ENCODE results near the gene ULK4.

DNA sequence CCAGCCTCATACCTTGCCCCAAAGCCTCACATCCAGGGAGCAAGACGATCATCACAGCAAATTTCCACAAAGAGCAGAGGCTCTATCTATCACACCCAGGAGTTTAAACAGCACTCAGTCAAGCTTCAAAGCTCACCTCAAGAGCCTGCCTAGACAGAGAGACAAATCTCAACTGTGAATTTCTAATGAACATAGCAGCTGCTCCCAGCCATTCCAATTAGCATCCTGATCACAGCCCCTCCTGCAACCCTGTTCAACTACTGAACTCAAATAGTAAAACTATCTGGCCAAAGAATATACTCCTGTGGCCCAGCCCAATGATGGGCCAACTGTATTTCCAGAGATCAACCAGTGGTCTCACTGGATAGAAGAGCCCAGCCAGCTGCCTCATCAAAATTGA, 492.8 kb downstream of the ULK4 start:
- TF ChIP-seq, protein P1, sequence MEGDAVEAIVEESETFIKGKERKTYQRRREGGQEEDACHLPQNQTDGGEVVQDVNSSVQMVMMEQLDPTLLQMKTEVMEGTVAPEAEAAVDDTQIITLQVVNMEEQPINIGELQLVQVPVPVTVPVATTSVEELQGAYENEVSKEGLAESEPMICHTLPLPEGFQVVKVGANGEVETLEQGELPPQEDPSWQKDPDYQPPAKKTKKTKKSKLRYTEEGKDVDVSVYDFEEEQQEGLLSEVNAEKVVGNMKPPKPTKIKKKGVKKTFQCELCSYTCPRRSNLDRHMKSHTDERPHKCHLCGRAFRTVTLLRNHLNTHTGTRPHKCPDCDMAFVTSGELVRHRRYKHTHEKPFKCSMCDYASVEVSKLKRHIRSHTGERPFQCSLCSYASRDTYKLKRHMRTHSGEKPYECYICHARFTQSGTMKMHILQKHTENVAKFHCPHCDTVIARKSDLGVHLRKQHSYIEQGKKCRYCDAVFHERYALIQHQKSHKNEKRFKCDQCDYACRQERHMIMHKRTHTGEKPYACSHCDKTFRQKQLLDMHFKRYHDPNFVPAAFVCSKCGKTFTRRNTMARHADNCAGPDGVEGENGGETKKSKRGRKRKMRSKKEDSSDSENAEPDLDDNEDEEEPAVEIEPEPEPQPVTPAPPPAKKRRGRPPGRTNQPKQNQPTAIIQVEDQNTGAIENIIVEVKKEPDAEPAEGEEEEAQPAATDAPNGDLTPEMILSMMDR (IDR thresholded peaks at IDR 0.05), result no peak
- TF ChIP-seq POLR2AphosphoS5 (IDR thresholded peaks at IDR 0.05; ENCODE audit: low read depth, low read length) (no peak), EP300 (IDR thresholded peaks at IDR 0.05; ENCODE audit: borderline replicate concordance in 1 of 2, low read depth in 1 of 2, low read length in 1 of 2) (no peak), SMC3 (IDR thresholded peaks at IDR 0.05; ENCODE audit: low read depth, low read length) (no peak), EZH2phosphoT487 (IDR thresholded peaks at IDR 0.05; ENCODE audit: borderline replicate concordance, low read depth) (no peak)
- TF ChIP-seq, protein P2, sequence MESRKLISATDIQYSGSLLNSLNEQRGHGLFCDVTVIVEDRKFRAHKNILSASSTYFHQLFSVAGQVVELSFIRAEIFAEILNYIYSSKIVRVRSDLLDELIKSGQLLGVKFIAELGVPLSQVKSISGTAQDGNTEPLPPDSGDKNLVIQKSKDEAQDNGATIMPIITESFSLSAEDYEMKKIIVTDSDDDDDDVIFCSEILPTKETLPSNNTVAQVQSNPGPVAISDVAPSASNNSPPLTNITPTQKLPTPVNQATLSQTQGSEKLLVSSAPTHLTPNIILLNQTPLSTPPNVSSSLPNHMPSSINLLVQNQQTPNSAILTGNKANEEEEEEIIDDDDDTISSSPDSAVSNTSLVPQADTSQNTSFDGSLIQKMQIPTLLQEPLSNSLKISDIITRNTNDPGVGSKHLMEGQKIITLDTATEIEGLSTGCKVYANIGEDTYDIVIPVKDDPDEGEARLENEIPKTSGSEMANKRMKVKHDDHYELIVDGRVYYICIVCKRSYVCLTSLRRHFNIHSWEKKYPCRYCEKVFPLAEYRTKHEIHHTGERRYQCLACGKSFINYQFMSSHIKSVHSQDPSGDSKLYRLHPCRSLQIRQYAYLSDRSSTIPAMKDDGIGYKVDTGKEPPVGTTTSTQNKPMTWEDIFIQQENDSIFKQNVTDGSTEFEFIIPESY (IDR thresholded peaks at IDR 0.05; ENCODE audit: borderline replicate concordance, low read depth), result no peak
- TF ChIP-seq, protein P3, sequence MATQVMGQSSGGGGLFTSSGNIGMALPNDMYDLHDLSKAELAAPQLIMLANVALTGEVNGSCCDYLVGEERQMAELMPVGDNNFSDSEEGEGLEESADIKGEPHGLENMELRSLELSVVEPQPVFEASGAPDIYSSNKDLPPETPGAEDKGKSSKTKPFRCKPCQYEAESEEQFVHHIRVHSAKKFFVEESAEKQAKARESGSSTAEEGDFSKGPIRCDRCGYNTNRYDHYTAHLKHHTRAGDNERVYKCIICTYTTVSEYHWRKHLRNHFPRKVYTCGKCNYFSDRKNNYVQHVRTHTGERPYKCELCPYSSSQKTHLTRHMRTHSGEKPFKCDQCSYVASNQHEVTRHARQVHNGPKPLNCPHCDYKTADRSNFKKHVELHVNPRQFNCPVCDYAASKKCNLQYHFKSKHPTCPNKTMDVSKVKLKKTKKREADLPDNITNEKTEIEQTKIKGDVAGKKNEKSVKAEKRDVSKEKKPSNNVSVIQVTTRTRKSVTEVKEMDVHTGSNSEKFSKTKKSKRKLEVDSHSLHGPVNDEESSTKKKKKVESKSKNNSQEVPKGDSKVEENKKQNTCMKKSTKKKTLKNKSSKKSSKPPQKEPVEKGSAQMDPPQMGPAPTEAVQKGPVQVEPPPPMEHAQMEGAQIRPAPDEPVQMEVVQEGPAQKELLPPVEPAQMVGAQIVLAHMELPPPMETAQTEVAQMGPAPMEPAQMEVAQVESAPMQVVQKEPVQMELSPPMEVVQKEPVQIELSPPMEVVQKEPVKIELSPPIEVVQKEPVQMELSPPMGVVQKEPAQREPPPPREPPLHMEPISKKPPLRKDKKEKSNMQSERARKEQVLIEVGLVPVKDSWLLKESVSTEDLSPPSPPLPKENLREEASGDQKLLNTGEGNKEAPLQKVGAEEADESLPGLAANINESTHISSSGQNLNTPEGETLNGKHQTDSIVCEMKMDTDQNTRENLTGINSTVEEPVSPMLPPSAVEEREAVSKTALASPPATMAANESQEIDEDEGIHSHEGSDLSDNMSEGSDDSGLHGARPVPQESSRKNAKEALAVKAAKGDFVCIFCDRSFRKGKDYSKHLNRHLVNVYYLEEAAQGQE (IDR thresholded peaks at IDR 0.05; ENCODE audit: low read depth, low read length), result no peak
- TF ChIP-seq, protein P4, sequence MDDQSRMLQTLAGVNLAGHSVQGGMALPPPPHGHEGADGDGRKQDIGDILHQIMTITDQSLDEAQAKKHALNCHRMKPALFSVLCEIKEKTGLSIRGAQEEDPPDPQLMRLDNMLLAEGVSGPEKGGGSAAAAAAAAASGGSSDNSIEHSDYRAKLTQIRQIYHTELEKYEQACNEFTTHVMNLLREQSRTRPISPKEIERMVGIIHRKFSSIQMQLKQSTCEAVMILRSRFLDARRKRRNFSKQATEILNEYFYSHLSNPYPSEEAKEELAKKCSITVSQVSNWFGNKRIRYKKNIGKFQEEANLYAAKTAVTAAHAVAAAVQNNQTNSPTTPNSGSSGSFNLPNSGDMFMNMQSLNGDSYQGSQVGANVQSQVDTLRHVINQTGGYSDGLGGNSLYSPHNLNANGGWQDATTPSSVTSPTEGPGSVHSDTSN (IDR thresholded peaks at IDR 0.05), result no peak
